Measurements from ENCODE around the gene AKIRIN2. TPM values are rescaled to one million over a fixed set of nuclear protein-coding genes. Genes with fewer than 3 reads are reported as not detected.
A peak's percentile ranks its signal among the peaks of the same experiment; 100 is the strongest.
"Not testable (repeated sequence)": the region's sequence is repeated elsewhere in the genome, so short reads cannot be mapped to it uniquely, and the experiment has no call there.

Gene AKIRIN2
- total and polyA plus RNA-seq, 10 of the 15 experiments (the other 5 are each of a cell fraction or from before 2014, with no cell fraction given), result 12.7 to 82.2 (median 42.6) TPM

GRCh38 chr6:87710090-87710489 lies 8.1 kb upstream of the AKIRIN2 start (continued):
- peak; percentile 85 for TF ChIP-seq RUNX3 (IDR thresholded peaks at IDR 0.05; ENCODE audit: low read length)

- ATAC-seq; RAD21 ChIA-PET (ENCODE audit: unreplicated experiment); DNase-seq (ENCODE audit: low read depth, low spot score); FAIRE-seq; H3K27ac ChIP-seq (ENCODE audit: control insufficient read depth, insufficient read depth); H3K9ac ChIP-seq (ENCODE audit: control insufficient read depth, insufficient read depth, low read length); H3K4me3 ChIP-seq; H4K20me1 ChIP-seq (ENCODE audit: control insufficient read depth, insufficient read depth); in situ Hi-C loops (cut with MboI); CTCF ChIA-PET; H3K79me2 ChIP-seq (ENCODE audit: control insufficient read depth, insufficient read depth, low read length); BruUV-seq (replicated peaks); H3K27me3 ChIP-seq (replicated peaks in 1 of 2; ENCODE audit: control insufficient read depth in 2 of 2, insufficient read depth in 2 of 2, low read length in 1 of 2); POLR2A ChIA-PET; H3K4me2 ChIP-seq (ENCODE audit: control insufficient read depth, insufficient read depth); H3K9me3 ChIP-seq (replicated peaks; ENCODE audit: control insufficient read depth, insufficient read depth, low read length); H2AFZ ChIP-seq (ENCODE audit: control insufficient read depth, low read depth, low read length); H3K36me3 ChIP-seq (ENCODE audit: control insufficient read depth in 2 of 2, insufficient read depth in 2 of 2, low read length in 1 of 2); SMC1A ChIA-PET (ENCODE audit: uncharacterized antibody, unreplicated experiment): not testable (repeated sequence)
- intact Hi-C loops (cut with micrococcal nuclease; ENCODE audit: unreplicated experiment), result loop anchor here (10.0 kb wide), 3 partner anchors 456 to 786 kb away; partner anchors contain the start of genes CNR1 and ZNF292
- 95% methylated on average over 5 of the region's 7 CpGs for WGBS (ENCODE audit: insufficient coverage, insufficient replicate concordance, low lambda C conversion rate, missing lambda C conversion rate)
- H3K4me1 ChIP-seq (ENCODE audit: control insufficient read depth, insufficient read depth, low read length), result peaks cover 25% of the 10 kb centered on the region
Measured at GRCh38 chr6:87708581-87709427, 6.8 kb upstream of the AKIRIN2 start.

GRCh38 chr6:87706187-87706966 lies 4.3 kb upstream of the AKIRIN2 start:
- H3K9me3 ChIP-seq (replicated peaks; ENCODE audit: control insufficient read depth, insufficient read depth, low read length), result no peaks in the 10 kb centered on the region; the same call in 2 of the 3 replicates
- no peak for DNase-seq (ENCODE audit: low read depth, low spot score)
- no peaks in the 10 kb centered on the region; a peak in 1 of 4 replicates for H3K36me3 ChIP-seq (ENCODE audit: control insufficient read depth in 2 of 2, insufficient read depth in 2 of 2, low read length in 1 of 2)
- peaks cover 32% of the 10 kb centered on the region for H3K4me1 ChIP-seq (ENCODE audit: control insufficient read depth, insufficient read depth, low read length)
- intact Hi-C loops (cut with micrococcal nuclease; ENCODE audit: unreplicated experiment) (loop anchor here (10.0 kb wide), 3 partner anchors 458 to 788 kb away; partner anchors contain the start of genes CNR1 and ZNF292), in situ Hi-C loops (cut with MboI) (no loop called here)
- H3K79me2 ChIP-seq (ENCODE audit: control insufficient read depth, insufficient read depth, low read length), result peaks cover 7% of the 10 kb centered on the region
- H3K27ac ChIP-seq (ENCODE audit: control insufficient read depth, insufficient read depth), result peak overlapping the region; percentile 87
- ChIA-PET SMC1A (ENCODE audit: uncharacterized antibody, unreplicated experiment) (interaction anchor here (0.7 to 3.5 kb wide), 17 partner anchors 8 to 442 kb away, joined by 3 to 27 read pairs (median 5); no protein-coding TSS in a partner anchor), RAD21 (ENCODE audit: unreplicated experiment) (interaction anchor here (0.6 to 2.5 kb wide), 12 partner anchors 8 to 533 kb away, joined by 3 to 16 read pairs (median 4); no protein-coding TSS in a partner anchor), CTCF (interaction anchor here (0.7 to 3.2 kb wide), 7 partner anchors 8 to 1225 kb away, joined by 3 to 13 read pairs (median 3); no protein-coding TSS in a partner anchor), POLR2A (interaction anchor here (0.9 to 2.8 kb wide), 5 partner anchors 8 to 72 kb away, joined by 3 to 15 read pairs (median 4); no protein-coding TSS in a partner anchor)
- no peak overlapping the region for H3K9ac ChIP-seq (ENCODE audit: control insufficient read depth, insufficient read depth, low read length)
- WGBS (ENCODE audit: insufficient coverage, insufficient replicate concordance, low lambda C conversion rate, missing lambda C conversion rate), result 84% methylated on average over 3 of the region's 3 CpGs
- ATAC-seq, result no peak
- no peaks in the 10 kb centered on the region for H4K20me1 ChIP-seq (ENCODE audit: control insufficient read depth, insufficient read depth)
- no peaks in the 10 kb centered on the region for H3K27me3 ChIP-seq (replicated peaks in 1 of 2; ENCODE audit: control insufficient read depth in 2 of 2, insufficient read depth in 2 of 2, low read length in 1 of 2)
- no peak for TF ChIP-seq SREBF1 (IDR thresholded peaks at IDR 0.05; ENCODE audit: low read length)
- TF ChIP-seq CBFB (IDR thresholded peaks at IDR 0.05; ENCODE audit: low read depth), result no peak
- no peak for TF ChIP-seq ZSCAN29 (IDR thresholded peaks at IDR 0.05)
- TF ChIP-seq HSF1 (IDR thresholded peaks at IDR 0.05; ENCODE audit: low read depth, low read length), result no peak
- TF ChIP-seq CHD4 (IDR thresholded peaks at IDR 0.05), result no peak
- no TSS peak for BruUV-seq (replicated peaks)
- no peak overlapping the region for H2AFZ ChIP-seq (ENCODE audit: control insufficient read depth, low read depth, low read length)
- no peak overlapping the region for H3K4me3 ChIP-seq
- FAIRE-seq, result no peak
- H3K4me2 ChIP-seq (ENCODE audit: control insufficient read depth, insufficient read depth), result no peak overlapping the region

Data from GM12878 (cell line).